OCI-LY7 (cell line): ENCODE data around the gene CAND1. TPM values are rescaled to one million over a fixed set of nuclear protein-coding genes. Genes with fewer than 3 reads are reported as not detected.

Experiments
- BruUV-seq: library from RNA; stranded (reverse); fragments of 400-500 nt; replicated peaks from 2 replicates; lab custom pipeline; 2021; lab: Mats Ljungman, UMichigan
- CTCF ChIA-PET: fragments of 300-600 bp; sonication (Branson Sonifier 250); formaldehyde crosslinking; loops from one replicate; lab custom pipeline; 2022; ENCODE audit warnings: antibody characterized with exemption; ENCODE audit not compliant: unreplicated experiment; lab: Charles Lee
- POLR2A ChIA-PET: fragments of 300-600 bp; sonication (Branson Sonifier 250); formaldehyde crosslinking; loops from one replicate; lab custom pipeline; 2022; ENCODE audit warnings: antibody characterized with exemption; lab: Charles Lee
- DNase-seq: peaks from one replicate; pipeline ENCODE4 v3.0.0-alpha.2; 2015; ENCODE audit warnings: low spot score
- H2AFZ ChIP-seq: fragments of 200-600 bp; sonication (generic), shearing (Covaris generic); 2 replicates; pipeline ENCODE4 v1.6.1; 2014; ENCODE audit warnings: mild to moderate bottlenecking, antibody characterized with exemption, low read length, moderate library complexity
- H3K27ac ChIP-seq: fragments of 200-600 bp; sonication (generic); 2 replicates; pipeline ENCODE4 v1.5.1; 2014; ENCODE audit warnings: mixed run types, low read depth, mild to moderate bottlenecking, moderate library complexity, low read length, inconsistent platforms; ENCODE audit not compliant: poor library complexity, severe bottlenecking
- H3K36me3 ChIP-seq: fragments of 200-600 bp; sonication (generic); 2 replicates; pipeline ENCODE4 v1.6.1; 2014; ENCODE audit warnings: mild to moderate bottlenecking, antibody characterized with exemption, low read length, moderate library complexity, mixed read lengths; ENCODE audit not compliant: insufficient read depth
- H3K4me1 ChIP-seq: fragments of 200-600 bp; sonication (generic); 2 replicates; pipeline ENCODE4 v1.5.1; 2014; ENCODE audit warnings: mild to moderate bottlenecking, low read length; ENCODE audit not compliant: insufficient read depth, poor library complexity, severe bottlenecking
- H3K4me2 ChIP-seq: fragments of 200-600 bp; sonication (generic); 2 replicates; pipeline ENCODE4 v1.6.1; 2014; ENCODE audit warnings: mild to moderate bottlenecking, low read length
- H3K4me3 ChIP-seq: fragments of 200-600 bp; sonication (generic); 2 replicates; pipeline ENCODE4 v1.5.1; 2014; ENCODE audit warnings: mild to moderate bottlenecking, low read depth, low read length; ENCODE audit not compliant: poor library complexity, severe bottlenecking
- H3K79me2 ChIP-seq: fragments of 200-600 bp; sonication (generic); 2 replicates; pipeline ENCODE4 v1.6.1; 2016; ENCODE audit warnings: low read depth, mild to moderate bottlenecking, low read length, moderate library complexity, mixed read lengths; ENCODE audit not compliant: insufficient read depth
- H3K9me2 ChIP-seq: fragments of 200-600 bp; sonication (generic); 2 replicates; pipeline ENCODE4 v1.6.1; 2016; ENCODE audit warnings: mild to moderate bottlenecking, low read length, mixed read lengths; ENCODE audit not compliant: insufficient read depth
- H3K9me3 ChIP-seq: fragments of 200-600 bp; sonication (generic); 2 replicates; pipeline ENCODE4 v1.6.1; 2014; ENCODE audit warnings: mild to moderate bottlenecking, mixed run types, low read length, mixed read lengths
- H4K20me1 ChIP-seq: fragments of 200-600 bp; sonication (generic); 2 replicates; pipeline ENCODE4 v1.6.1; 2014; ENCODE audit warnings: mild to moderate bottlenecking, antibody characterized with exemption, low read length, moderate library complexity, mixed read lengths; ENCODE audit not compliant: insufficient read depth
- CTCF ChIP-seq: fragments of 200-600 bp; sonication (generic); conservative IDR thresholded peaks from 2 replicates; pipeline ENCODE4 v1.5.1; 2014; ENCODE audit warnings: mild to moderate bottlenecking, antibody characterized with exemption, low read length, moderate library complexity, mixed read lengths
- EZH2phosphoT487 ChIP-seq: fragments of 200-600 bp; sonication (generic); IDR thresholded peaks from 2 replicates; pipeline ENCODE4 v1.6.1; 2018; ENCODE audit warnings: low read depth, borderline replicate concordance, mild to moderate bottlenecking, mixed run types, antibody characterized with exemption, low read length, moderate library complexity, mixed read lengths
- intact Hi-C: fragments of 100-400 bp; cut with micrococcal nuclease; formaldehyde crosslinking; loops from one replicate; pipeline ENCODE4 v1.10.0; 2022; ENCODE audit not compliant: unreplicated experiment
- total RNA-seq, 2 experiments: library from RNA; depleted of rRNA in 1 of 2; stranded (reverse); fragments of >200 nt in 1 of 2; shearing (Covaris generic) in 1 of 2; gene quantifications; 2 replicates each; pipeline ENCODE4 v1.2.3, GENCODE V29; 2014 to 2022

Gene CAND1
- total RNA-seq, 2 experiments from 2014 or later, result 109 to 207 TPM

GRCh38 chr12:67270622-67271021 is 1.5 kb downstream of the CAND1 start:
- no peak overlapping the region for H2AFZ ChIP-seq
- peaks cover 51% of the 10 kb centered on the region for H3K36me3 ChIP-seq
- POLR2A ChIA-PET, result interaction anchor here (0.6 to 1.7 kb wide), 6 partner anchors 10 to 955 kb away, joined by 3 to 4 read pairs (median 3); no protein-coding TSS in a partner anchor
- TF ChIP-seq EZH2phosphoT487 (no peak), CTCF (no peak)
- peak overlapping the region; percentile 93 for H3K4me3 ChIP-seq
- peaks cover 61% of the 10 kb centered on the region for H3K79me2 ChIP-seq
- H3K4me2 ChIP-seq, result peak overlapping the region; percentile 93
- no TSS peak for BruUV-seq
- CTCF ChIA-PET, result no interaction called here
- H3K27ac ChIP-seq, result peak overlapping the region; percentile 87
- H3K4me1 ChIP-seq, result peaks cover 39% of the 10 kb centered on the region
- no peaks in the 10 kb centered on the region for H3K9me2 ChIP-seq
- peaks cover 46% of the 10 kb centered on the region for H4K20me1 ChIP-seq
- intact Hi-C loops, result no loop called here
- DNase-seq, result no peak
- no peaks in the 10 kb centered on the region for H3K9me3 ChIP-seq

DNA sequence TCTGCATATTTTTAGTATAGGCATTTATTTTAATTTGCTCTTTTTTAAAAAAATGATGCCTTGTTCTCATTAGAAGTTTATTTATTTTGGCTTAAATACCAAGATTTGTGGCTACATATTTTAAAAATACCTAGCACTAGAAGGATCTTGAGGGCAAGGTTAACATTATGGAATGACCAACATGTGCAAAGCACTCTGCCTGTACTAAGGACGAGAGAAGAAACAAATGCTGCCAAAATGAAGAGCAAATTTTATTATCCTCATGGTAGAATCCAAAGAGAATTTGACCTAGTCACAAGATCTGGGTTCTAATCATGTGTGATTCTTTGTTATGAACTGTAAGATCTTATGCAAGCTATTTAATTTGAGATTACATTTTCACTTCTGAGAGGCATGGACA is 2.8 kb downstream of the CAND1 start:
- no peak for DNase-seq
- Histone ChIP-seq H3K4me1 (peaks cover 39% of the 10 kb centered on the region), H2AFZ (no peak overlapping the region), H3K9me3 (no peaks in the 10 kb centered on the region), H4K20me1 (peaks cover 59% of the 10 kb centered on the region), H3K79me2 (peaks cover 75% of the 10 kb centered on the region), H3K36me3 (peaks cover 64% of the 10 kb centered on the region), H3K27ac (no peak overlapping the region), H3K4me3 (peak overlapping the region; percentile 93), H3K4me2 (peak overlapping the region; percentile 93), H3K9me2 (no peaks in the 10 kb centered on the region)
- TF ChIP-seq EZH2phosphoT487 (no peak), CTCF (no peak)
- ChIA-PET POLR2A (interaction anchor here (0.8 kb wide), 1 partner anchor 25 kb away, joined by 3 read pairs; no protein-coding TSS in a partner anchor), CTCF (no interaction called here)
- intact Hi-C loops, result no loop called here
- no TSS peak for BruUV-seq

- peaks cover 86% of the 10 kb centered on the region for H3K36me3 ChIP-seq
- peaks cover 97% of the 10 kb centered on the region for H3K79me2 ChIP-seq
- no TSS peak for BruUV-seq
- H3K4me3 ChIP-seq, result no peak overlapping the region
- H3K4me1 ChIP-seq, result peaks cover 31% of the 10 kb centered on the region
- ChIA-PET POLR2A (interaction anchor here (0.6 to 1.2 kb wide), 2 partner anchors 42 to 599 kb away, joined by 4 to 6 read pairs; no protein-coding TSS in a partner anchor), CTCF (no interaction called here)
- peak overlapping the region; percentile 36 for H3K4me2 ChIP-seq
- no peaks in the 10 kb centered on the region for H3K9me2 ChIP-seq
- H3K9me3 ChIP-seq, result 0 out of 2 replicates have a peak, but pooled peaks cover 6% of the 10 kb centered on the region
- no peak overlapping the region for H2AFZ ChIP-seq
- TF ChIP-seq EZH2phosphoT487 (no peak), CTCF (no peak)
- intact Hi-C loops, result no loop called here
- H3K27ac ChIP-seq, result no peak overlapping the region
- no peak for DNase-seq
- peaks cover 80% of the 10 kb centered on the region for H4K20me1 ChIP-seq
Measured at GRCh38 chr12:67274186-67274585, 5.0 kb downstream of the CAND1 start.
